Stimulated activated CD4-positive, alpha-beta T cell treated with anti-CD3 and anti-CD28 coated beads, Interleukin-12 subunit alpha, Interleukin-12 subunit beta, amount 100 ng/mL, for 4 hours (primary cell): ENCODE data around the gene GMNN.
"Not testable (repeated sequence)": the region's sequence is repeated elsewhere in the genome, so short reads cannot be mapped to it uniquely, and the experiment has no call there.

ENCODE experiments used
- DNase-seq: peaks from one replicate; pipeline ENCODE4 v3.0.0-alpha.2; 2020

GMNN gene

DNA sequence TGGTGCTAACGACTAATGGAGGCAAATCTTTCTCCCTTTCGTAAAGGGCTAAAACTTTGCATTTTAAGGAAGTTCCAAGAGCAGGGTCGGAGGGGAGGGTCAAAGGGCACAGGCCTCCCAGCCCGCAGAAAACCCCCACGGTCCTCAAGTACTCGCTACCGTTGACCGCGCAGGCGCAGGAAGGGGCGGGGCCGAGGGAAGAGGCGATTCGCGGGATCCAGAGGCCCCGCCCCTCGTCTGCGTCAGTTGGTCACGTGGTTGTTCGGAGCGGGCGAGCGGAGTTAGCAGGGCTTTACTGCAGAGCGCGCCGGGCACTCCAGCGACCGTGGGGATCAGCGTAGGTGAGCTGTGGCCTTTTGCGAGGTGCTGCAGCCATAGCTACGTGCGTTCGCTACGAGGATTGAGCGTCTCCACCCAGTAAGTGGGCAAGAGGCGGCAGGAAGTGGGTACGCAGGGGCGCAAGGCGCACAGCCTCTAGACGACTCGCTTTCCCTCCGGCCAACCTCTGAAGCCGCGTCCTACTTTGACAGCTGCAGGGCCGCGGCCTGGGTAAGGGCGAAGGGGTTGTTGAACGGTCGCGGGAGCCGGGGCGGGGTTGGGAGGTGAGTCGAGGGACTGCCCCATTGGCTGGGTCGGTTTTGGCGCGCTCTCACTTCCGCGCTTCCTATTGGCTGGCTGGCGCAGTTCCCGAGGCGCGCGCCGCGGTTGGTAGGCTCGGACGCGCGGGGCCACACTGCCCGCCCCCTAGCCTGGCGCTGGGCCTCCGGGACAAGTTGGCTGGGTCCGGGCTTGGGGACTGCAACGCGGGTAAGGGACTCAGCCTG lies at the start of gene GMNN:
Gene GMNN (plus strand): TSS at position 242 of the 824 bp plus-strand sequence. CDS start 2,310 bp downstream, outside the sequence.
- peak; percentile 100 for DNase-seq

DNA sequence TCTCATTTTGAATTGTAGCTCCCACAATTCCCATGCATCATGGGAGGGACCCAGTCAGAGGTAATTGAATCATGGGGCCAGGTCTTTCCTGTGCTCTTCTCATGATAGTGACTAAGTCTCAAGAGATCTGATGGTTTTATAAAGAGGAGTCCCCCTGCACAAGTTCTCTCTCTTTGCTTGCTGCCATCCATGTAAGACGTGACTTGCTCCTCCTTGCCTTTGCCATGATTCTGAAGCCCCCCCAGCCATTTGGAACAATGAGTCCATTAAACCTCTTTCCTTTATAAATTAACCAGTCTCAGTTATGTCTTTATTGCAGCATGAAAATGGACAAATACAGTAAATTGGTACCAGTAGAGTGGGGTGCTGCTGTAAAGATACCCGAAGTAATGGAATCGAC lies 44.1 kb upstream of the GMNN start:
- DNase-seq, result not testable (repeated sequence)

- not testable (repeated sequence) for DNase-seq
Observed at GRCh38 chr6:24731456-24732134, 43.1 kb upstream of the GMNN start.

- DNase-seq, result no peak
Observed at GRCh38 chr6:24734166-24734565, 40.6 kb upstream of the GMNN start.

GRCh38 chr6:24734710-24735109 lies 40.0 kb upstream of the GMNN start:
- DNase-seq, result not testable (repeated sequence)

DNA sequence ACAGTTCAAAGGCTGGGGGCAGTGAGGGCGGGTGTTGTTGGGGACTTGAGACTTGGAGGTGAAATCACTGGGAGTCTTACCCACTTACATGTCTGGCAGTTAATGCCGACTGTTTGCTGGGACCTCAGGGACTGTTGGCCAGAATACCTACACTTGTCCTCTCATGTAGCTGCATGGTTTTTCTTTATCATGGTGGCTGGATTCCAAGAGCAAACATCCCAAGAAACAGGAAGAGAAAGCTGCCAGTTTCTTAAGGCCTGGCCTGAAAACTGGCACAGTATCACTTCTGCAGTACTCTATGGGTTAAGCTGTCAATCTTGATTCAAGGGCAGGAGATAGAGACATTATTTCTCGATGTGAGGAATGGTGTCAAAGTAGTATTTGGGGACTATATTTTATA lies 36.0 kb upstream of the GMNN start:
- DNase-seq, result no peak

- no peak for DNase-seq
Observed at GRCh38 chr6:24740861-24741260, 33.9 kb upstream of the GMNN start.

GRCh38 chr6:24742216-24742738 lies 32.5 kb upstream of the GMNN start:
- no peak for DNase-seq

- peak; percentile 6 for DNase-seq
Observed at GRCh38 chr6:24743265-24743943, 31.3 kb upstream of the GMNN start.

DNA sequence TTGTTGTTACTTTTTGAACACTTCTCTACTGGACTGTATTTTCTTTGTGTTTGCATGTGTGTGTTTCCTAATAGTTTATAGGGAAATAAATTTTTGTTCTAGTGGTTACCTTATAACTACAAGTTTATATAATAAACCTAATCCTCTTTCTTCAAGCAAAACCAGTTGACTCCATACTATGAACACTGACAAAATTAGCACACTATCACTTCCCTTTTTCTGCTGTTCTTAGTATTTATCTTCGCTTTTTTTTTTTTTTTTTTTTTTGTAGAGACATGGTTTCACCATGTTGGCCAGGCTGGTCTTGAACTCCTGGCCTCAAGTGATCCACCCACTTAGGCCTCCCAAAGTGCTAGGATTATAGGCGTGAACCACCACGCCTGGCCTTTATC lies 30.8 kb upstream of the GMNN start:
- no peak for DNase-seq

- DNase-seq, result no peak
Observed at GRCh38 chr6:24744911-24745310, 29.8 kb upstream of the GMNN start.

- no peak for DNase-seq
Observed at GRCh38 chr6:24749297-24749696, 25.4 kb upstream of the GMNN start.

DNA sequence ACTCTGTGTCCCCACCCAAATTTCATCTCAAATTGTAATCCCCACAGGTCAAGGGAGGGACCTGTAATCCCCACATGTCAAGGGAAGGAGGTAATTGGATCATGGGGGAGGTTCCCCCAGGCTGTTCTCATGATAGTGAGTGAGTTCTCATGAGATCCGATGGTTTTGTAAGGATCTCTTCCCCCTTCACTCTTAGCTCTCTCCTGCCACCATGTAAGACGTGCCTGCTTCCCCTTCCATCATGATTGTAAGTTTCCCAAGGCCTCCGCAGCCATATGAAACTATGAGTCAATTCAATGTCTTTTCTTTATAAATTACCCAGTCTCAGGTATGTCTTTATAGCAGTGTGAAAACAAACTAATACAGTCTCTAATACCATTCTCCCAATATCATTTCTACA lies 23.9 kb upstream of the GMNN start:
- not testable (repeated sequence) for DNase-seq

DNA sequence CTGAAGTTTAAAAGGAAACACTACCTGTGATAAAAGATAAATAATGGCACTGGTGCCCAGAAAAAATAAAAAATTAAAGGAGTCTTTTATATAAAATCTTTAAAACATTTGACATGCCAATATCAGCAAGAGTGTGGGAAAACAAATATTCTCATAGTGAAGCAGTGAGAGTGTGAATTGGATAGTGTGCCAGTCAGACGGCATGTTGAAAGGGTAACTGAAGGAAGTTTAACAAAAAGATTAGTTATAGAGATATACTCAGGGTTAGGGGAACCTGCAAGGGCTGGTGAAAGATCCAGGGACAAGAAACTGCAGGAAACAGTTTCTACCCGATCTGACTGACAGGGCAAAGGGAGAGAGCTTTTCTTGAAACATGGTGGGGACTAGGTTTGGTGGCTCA lies 22.2 kb upstream of the GMNN start:
- no peak for DNase-seq

GRCh38 chr6:24752917-24753492 lies 21.7 kb upstream of the GMNN start:
- no peak for DNase-seq

DNA sequence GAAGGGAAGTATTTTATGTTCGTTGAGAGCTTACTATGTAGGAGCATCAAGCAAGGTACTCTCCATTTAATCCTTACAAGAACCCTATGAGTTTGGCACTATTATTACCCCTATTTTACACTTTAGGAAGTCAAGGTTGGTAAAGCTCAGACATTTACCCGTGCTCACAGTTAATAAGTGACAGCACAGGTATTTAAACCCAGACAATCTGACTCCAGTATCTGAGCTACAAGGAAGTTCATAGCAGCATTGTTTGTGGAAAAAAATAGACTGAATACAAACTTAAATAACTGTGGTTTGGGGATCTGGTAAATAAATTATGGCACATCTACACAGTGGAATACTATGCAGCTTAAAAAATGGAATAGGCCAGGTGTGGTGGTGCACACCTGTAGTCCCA lies 21.2 kb upstream of the GMNN start:
- DNase-seq, result no peak

GRCh38 chr6:24754378-24754777 lies 20.4 kb upstream of the GMNN start:
- DNase-seq, result not testable (repeated sequence)

DNA sequence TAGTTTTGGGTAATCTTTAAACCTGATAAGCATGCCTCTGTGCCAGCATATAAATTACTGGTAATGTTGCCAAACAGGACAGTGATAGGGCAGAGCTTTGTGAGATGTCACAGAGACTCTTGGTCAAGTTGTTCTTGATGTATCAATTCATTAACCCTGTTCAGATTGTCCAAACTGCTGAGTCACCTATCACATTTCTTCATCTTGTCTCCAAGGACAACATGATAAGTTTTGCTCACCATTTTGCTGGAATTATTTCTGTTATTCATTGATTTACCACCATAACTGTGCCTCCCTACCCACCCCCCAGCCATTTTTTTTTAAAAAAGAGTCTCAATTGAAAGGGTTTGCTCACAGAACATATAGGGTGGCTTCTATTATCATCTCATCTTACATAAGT lies 19.5 kb upstream of the GMNN start:
- DNase-seq, result no peak

- no peak for DNase-seq
Observed at GRCh38 chr6:24757611-24758010, 17.1 kb upstream of the GMNN start.

- DNase-seq, result no peak
Observed at GRCh38 chr6:24759718-24760117, 15.0 kb upstream of the GMNN start.

- no peak for DNase-seq
Observed at GRCh38 chr6:24760210-24760609, 14.5 kb upstream of the GMNN start.

DNA sequence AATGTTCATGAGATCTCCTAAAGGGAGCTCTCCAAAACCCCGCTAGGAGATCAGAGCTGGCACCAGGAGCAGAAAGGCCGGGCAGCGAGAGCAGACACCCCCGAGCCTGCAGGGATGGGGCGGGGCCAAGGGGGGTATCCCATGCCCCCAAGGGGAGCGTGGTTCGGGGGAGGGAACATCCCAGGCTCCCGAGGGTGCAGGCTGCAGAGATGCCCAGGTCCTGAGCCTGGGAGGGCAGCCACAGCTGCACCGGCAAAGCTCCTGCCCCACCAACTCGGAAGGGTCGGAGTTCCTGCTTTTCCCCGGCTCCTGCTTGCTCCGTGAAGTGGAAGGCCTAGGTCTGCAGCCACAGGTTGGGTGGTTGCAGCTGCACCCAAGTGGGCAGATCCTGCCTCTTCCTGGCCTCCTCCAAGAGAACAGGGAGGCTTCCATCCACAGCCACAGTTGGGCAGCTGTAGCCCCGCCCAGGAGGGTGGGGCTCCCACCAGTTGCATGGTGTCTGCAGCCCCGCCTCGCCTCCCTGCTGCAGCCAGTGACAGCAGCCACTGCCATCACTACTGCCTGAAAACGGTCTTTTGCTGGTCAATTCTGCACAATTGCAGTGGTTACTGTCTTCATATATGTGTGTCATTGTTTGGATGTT lies 13.4 kb upstream of the GMNN start:
- no peak for DNase-seq

DNA sequence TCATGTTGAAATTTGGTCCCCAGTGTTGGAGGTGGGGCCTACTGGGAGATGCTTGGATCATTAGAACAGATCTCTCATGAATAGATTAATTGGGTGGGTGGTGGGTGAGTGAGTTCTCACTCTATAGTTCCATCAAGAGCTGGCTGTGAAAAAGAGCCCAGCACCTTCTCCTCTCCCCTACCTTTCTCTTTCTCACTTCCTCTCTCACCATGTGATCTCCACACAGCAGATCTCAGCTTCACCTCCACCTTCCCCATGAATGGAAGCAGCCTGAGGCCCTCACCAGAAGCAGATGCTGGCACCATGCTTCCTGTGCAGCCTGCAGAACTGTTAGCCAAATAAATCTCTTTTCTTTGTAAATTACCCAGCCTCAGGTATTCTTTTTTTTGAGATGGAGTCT lies 12.9 kb upstream of the GMNN start:
- DNase-seq, result no peak
